HEK293 (cell line): ENCODE data around the gene GMPPB.

ENCODE experiments used
- CTCF ChIA-PET: fragments of 350-600 bp; formaldehyde crosslinking; extraction: SDS; loops from one replicate; lab custom pipeline; 2021; ENCODE audit warnings: antibody characterized with exemption; lab: Yijun Ruan, JAX
- POLR2A ChIA-PET: fragments of 300-600 bp; formaldehyde crosslinking; extraction: SDS; loops from one replicate; lab custom pipeline; 2020; ENCODE audit warnings: antibody characterized with exemption, inconsistent platforms; lab: Yijun Ruan, JAX
- H3K27ac ChIP-seq: fragments of 200-500 bp; sonication (Bioruptor generic); 2 replicates; pipeline ENCODE4 v1.5.1; 2014; ENCODE audit warnings: low read depth, low read length, control low read depth, inconsistent platforms; ENCODE audit errors: extremely low read depth
- H3K36me3 ChIP-seq, 2 experiments: fragments of 200-500 bp in 1 of 2; sonication (Bioruptor generic) in 1 of 2; 1 replicate in 1 of 2; 2 replicates in 1 of 2; pipeline ENCODE4 v1.5.1; 2014 to 2017; ENCODE audit warnings: inconsistent platforms in 2 of 2, low read length in 2 of 2; ENCODE audit not compliant: control insufficient read depth in 2 of 2, insufficient read depth in 1 of 2
- H3K4me1 ChIP-seq: fragments of 200-500 bp; sonication (Bioruptor generic); 2 replicates; pipeline ENCODE4 v1.5.1; 2014; ENCODE audit warnings: mild to moderate bottlenecking, low read length, inconsistent platforms; ENCODE audit not compliant: control insufficient read depth, insufficient read depth
- H3K4me3 ChIP-seq: 2 replicates; pipeline ENCODE4 v1.5.1; 2011; ENCODE audit warnings: low read depth, mild to moderate bottlenecking, control low read depth, low read length, moderate library complexity
- H3K9me3 ChIP-seq: fragments of 200-500 bp; sonication (Bioruptor generic); 2 replicates; pipeline ENCODE4 v1.5.1; 2014; ENCODE audit warnings: low read depth, low read length, inconsistent platforms; ENCODE audit not compliant: control insufficient read depth, insufficient read depth
- PRDM1 ChIP-seq: fragments of 450-650 bp; formaldehyde crosslinking; IDR thresholded peaks from 2 replicates; pipeline ENCODE4; 2016; ENCODE audit warnings: missing biosample characterization, missing genetic modification characterization
- ZNF138 ChIP-seq: fragments of 450-650 bp; formaldehyde crosslinking; IDR thresholded peaks from 2 replicates; pipeline ENCODE4 v1.5.1; 2016; ENCODE audit warnings: missing biosample characterization, missing genetic modification characterization, borderline replicate concordance

The GMPPB gene

DNA sequence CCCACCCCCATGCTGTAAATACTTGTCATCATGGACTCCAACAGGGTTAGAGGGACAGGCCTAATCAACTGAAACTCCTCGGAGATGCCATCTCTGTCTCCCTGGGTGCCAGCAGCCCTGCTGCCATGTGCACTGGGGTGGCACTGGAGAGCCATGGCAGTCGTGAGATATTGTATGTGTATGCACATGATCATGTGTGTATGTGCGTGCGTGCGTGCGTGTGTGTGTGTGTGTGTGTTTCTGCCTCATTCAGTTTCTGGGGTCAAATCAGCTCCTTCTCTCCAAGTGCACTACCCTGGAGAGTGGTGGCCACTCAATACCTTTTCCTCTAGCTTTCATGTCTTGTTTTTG lies 52.8 kb downstream of the GMPPB start:
- Histone ChIP-seq H3K4me3 (no peak overlapping the region), H3K4me1 (no peaks in the 10 kb centered on the region), H3K27ac (no peak overlapping the region), H3K36me3 (peaks cover 0 to 7% of the 10 kb centered on the region in 2 experiments; a peak in 1 of 3 replicates), H3K9me3 (no peaks in the 10 kb centered on the region)
- CTCF ChIA-PET, result interaction anchor here (0.6 to 5.1 kb wide), 17 partner anchors 14 to 589 kb away, joined by 3 to 104 read pairs (median 3); partner anchors contain the start of gene BSN
- POLR2A ChIA-PET, result interaction anchor here (0.6 kb wide), 1 partner anchor 641 kb away, joined by 3 read pairs; the partner anchor contains the start of gene IMPDH2
- TF ChIP-seq ZNF138 (tag by site-specific recombination) (no peak), PRDM1 (tag by site-specific recombination) (peak; percentile 32; the same call in 1 of the 2 replicates)
